CD4-positive, alpha-beta T cell (primary cell): Measurements from ENCODE around the gene BCL2L1. TPM values are rescaled to one million over a fixed set of nuclear protein-coding genes. Genes with fewer than 3 reads are reported as not detected.
A peak's percentile ranks its signal among the peaks of the same experiment; 100 is the strongest.

Experiments used
- ATAC-seq: fragments of 200-7000 bp; cut with Tn5 transposase; one replicate; pipeline ENCODE4 v1.10.0; 2022; ENCODE audit warnings: mild to moderate bottlenecking; ENCODE audit not compliant: poor library complexity
- CTCF ChIA-PET: fragments of 350-600 bp; sonication (Branson Sonifier 250); formaldehyde crosslinking; loops from one replicate; lab custom pipeline; 2021; ENCODE audit warnings: antibody characterized with exemption, inconsistent platforms; lab: Charles Lee
- POLR2A ChIA-PET: fragments of 350-600 bp; sonication (Branson Sonifier 250); formaldehyde crosslinking; loops from one replicate; lab custom pipeline; 2021; ENCODE audit warnings: antibody characterized with exemption, inconsistent platforms; lab: Charles Lee
- DNase-seq, 14 experiments: peaks; one replicate each; pipeline ENCODE4 v3.0.0-alpha.2; 2013 to 2020; ENCODE audit warnings: mixed read lengths in 2 of 14
- H3K27ac ChIP-seq, 2 donors: one replicate each; pipeline versions ENCODE4 v1.5.1 to v1.7.0; 2013; ENCODE audit warnings: low read length in 2 of 2, low read depth in 1 of 2, mild to moderate bottlenecking in 1 of 2
- H3K27me3 ChIP-seq, 2 experiments: 1 replicate in 1 of 2; 2 replicates in 1 of 2; pipeline versions ENCODE4 v1.6.1 to v1.7.0; 2013; ENCODE audit warnings: low read length in 2 of 2, control low read depth in 1 of 2, mild to moderate bottlenecking in 1 of 2, moderate library complexity in 1 of 2; ENCODE audit not compliant: insufficient read depth in 2 of 2, control insufficient read depth in 1 of 2
- H3K36me3 ChIP-seq: one replicate; pipeline ENCODE4 v1.6.1; 2013; ENCODE audit warnings: low read length, control low read depth; ENCODE audit not compliant: insufficient read depth
- H3K4me1 ChIP-seq: one replicate; pipeline ENCODE4 v1.6.1; 2013; ENCODE audit warnings: low read length, control low read depth; ENCODE audit not compliant: insufficient read depth
- H3K4me3 ChIP-seq: one replicate; pipeline ENCODE4 v1.5.1; 2013; ENCODE audit warnings: mild to moderate bottlenecking, low read length, moderate library complexity
- H3K9me3 ChIP-seq, 2 experiments: 1 replicate in 1 of 2; 2 replicates in 1 of 2; pipeline versions ENCODE4 v1.6.1 to v1.7.0; 2013; ENCODE audit warnings: low read length in 2 of 2, mild to moderate bottlenecking in 2 of 2, control low read depth in 1 of 2, moderate library complexity in 1 of 2; ENCODE audit not compliant: control insufficient read depth in 1 of 2, insufficient read depth in 1 of 2
- H3K27ac Mint-ChIP-seq: one replicate; pipeline ENCODE4 v1.8.0; 2020; ENCODE audit warnings: mixed read lengths
- H3K27me3 Mint-ChIP-seq: one replicate; pipeline ENCODE4 v1.8.0; 2021; ENCODE audit warnings: mixed read lengths
- H3K36me3 Mint-ChIP-seq: one replicate; pipeline ENCODE4 v1.8.0; 2021; ENCODE audit warnings: low read depth, mixed read lengths
- H3K4me1 Mint-ChIP-seq: one replicate; pipeline ENCODE4 v1.8.0; 2021; ENCODE audit warnings: low read depth, mixed read lengths
- H3K4me3 Mint-ChIP-seq: one replicate; pipeline ENCODE4 v1.8.0; 2020; ENCODE audit warnings: mild to moderate bottlenecking, mixed read lengths
- H3K9me3 Mint-ChIP-seq: one replicate; pipeline ENCODE4 v1.8.0; 2020; ENCODE audit warnings: mixed read lengths
- intact Hi-C, 2 experiments: fragments of 100-400 bp; cut with DNase I in 1 of 2; cut with micrococcal nuclease in 1 of 2; formaldehyde crosslinking; loops; one replicate each; pipeline versions ENCODE4 v1.15.1 to v1.9.0; 2023 to 2025; cut with DNase I, micrococcal nuclease
- total RNA-seq, 174 experiments: library from RNA in 2 of 174; stranded (reverse) in 2 of 174; gene quantifications; one replicate each; pipeline ENCODE4 v1.2.3 and lab custom pipeline; 2021 to 2026
- TF ChIP-seq, protein P1 (sequence below): fragments of 200-600 bp; IDR thresholded peaks from one replicate; pipeline ENCODE4 v1.8.0; 2022; ENCODE audit warnings: antibody characterized with exemption, mild to moderate bottlenecking

The BCL2L1 gene
- total RNA-seq, 2 experiments from 2014 or later: 11.8 to 11.9 TPM

DNA sequence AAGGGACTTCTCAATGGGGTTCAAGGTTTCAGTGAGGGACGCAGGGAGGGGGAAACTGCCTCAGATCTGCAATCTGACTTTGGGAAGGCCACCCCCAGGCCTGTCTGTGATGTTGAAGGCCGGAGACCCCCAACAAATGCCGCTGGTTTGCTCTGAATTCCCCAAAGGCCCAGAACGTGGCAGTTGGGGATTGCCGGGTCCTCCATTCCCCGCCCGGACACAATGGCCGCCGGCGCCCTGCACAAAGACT lies 326 bp upstream of the BCL2L1 start:
- intact Hi-C loops: loop anchor here (1.0 to 5.0 kb wide), 5 partner anchors 46 to 151 kb away; partner anchors contain the start of gene ID1 (in 1 of the 2)
- peaks cover 26% of the 10 kb centered on the region for H3K36me3 Mint-ChIP-seq
- peak overlapping the region; percentile 87 for H3K27ac Mint-ChIP-seq
- no peaks in the 10 kb centered on the region for H3K9me3 Mint-ChIP-seq
- H3K27ac ChIP-seq: peak overlapping the region; percentile 92 to 96
- H3K36me3 ChIP-seq: peaks cover 8% of the 10 kb centered on the region
- no peaks in the 10 kb centered on the region for H3K27me3 Mint-ChIP-seq
- TF ChIP-seq, protein P1, sequence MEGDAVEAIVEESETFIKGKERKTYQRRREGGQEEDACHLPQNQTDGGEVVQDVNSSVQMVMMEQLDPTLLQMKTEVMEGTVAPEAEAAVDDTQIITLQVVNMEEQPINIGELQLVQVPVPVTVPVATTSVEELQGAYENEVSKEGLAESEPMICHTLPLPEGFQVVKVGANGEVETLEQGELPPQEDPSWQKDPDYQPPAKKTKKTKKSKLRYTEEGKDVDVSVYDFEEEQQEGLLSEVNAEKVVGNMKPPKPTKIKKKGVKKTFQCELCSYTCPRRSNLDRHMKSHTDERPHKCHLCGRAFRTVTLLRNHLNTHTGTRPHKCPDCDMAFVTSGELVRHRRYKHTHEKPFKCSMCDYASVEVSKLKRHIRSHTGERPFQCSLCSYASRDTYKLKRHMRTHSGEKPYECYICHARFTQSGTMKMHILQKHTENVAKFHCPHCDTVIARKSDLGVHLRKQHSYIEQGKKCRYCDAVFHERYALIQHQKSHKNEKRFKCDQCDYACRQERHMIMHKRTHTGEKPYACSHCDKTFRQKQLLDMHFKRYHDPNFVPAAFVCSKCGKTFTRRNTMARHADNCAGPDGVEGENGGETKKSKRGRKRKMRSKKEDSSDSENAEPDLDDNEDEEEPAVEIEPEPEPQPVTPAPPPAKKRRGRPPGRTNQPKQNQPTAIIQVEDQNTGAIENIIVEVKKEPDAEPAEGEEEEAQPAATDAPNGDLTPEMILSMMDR: no peak
- H3K4me1 Mint-ChIP-seq: peaks cover 47% of the 10 kb centered on the region
- no peaks in the 10 kb centered on the region for H3K27me3 ChIP-seq
- DNase-seq (peak in 1 of 14 experiments; percentile 9), ATAC-seq (no peak)
- CTCF ChIA-PET: interaction anchor here (0.8 to 7.2 kb wide), 16 partner anchors 11 to 208 kb away, joined by 3 to 197 read pairs (median 7); partner anchors contain the start of genes HM13 and TPX2
- H3K9me3 ChIP-seq: no peaks in the 10 kb centered on the region
- peak overlapping the region; percentile 99 for H3K4me3 ChIP-seq
- peak overlapping the region; percentile 97 for H3K4me3 Mint-ChIP-seq
- peaks cover 49% of the 10 kb centered on the region for H3K4me1 ChIP-seq
- POLR2A ChIA-PET: interaction anchor here (1.0 to 7.5 kb wide), 11 partner anchors 12 to 162 kb away, joined by 3 to 114 read pairs (median 7); partner anchors contain the start of gene TPX2

DNA sequence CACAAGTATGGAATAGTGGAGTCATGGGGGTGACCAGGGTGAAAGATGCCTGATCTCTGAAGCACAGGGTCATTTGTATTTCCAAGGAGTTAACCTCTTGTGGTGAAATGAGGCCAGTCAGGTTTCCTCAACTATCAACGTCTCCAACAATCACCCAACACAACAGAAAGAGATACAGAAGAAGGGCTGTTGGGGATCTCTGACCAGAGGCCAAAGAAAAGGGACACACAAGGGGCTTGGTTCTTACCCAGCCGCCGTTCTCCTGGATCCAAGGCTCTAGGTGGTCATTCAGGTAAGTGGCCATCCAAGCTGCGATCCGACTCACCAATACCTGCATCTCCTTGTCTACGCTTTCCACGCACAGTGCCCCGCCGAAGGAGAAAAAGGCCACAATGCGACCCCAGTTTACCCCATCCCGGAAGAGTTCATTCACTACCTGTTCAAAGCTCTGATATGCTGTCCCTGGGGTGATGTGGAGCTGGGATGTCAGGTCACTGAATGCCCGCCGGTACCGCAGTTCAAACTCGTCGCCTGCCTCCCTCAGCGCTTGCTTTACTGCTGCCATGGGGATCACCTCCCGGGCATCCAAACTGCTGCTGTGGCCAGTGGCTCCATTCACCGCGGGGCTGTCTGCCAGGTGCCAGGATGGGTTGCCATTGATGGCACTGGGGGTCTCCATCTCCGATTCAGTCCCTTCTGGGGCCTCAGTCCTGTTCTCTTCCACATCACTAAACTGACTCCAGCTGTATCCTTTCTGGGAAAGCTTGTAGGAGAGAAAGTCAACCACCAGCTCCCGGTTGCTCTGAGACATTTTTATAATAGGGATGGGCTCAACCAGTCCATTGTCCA lies 1.0 kb downstream of the BCL2L1 start:
- ChIA-PET POLR2A (interaction anchor here (1.2 to 7.5 kb wide), 4 partner anchors 11 to 149 kb away, joined by 3 to 114 read pairs (median 50); no protein-coding TSS in a partner anchor), CTCF (interaction anchor here (1.3 to 7.2 kb wide), 3 partner anchors 22 to 59 kb away, joined by 3 to 197 read pairs (median 21); no protein-coding TSS in a partner anchor)
- Mint-ChIP-seq H3K4me1 (peaks cover 60% of the 10 kb centered on the region), H3K27me3 (no peaks in the 10 kb centered on the region), H3K27ac (peak overlapping the region; percentile 87), H3K4me3 (peak overlapping the region; percentile 97), H3K9me3 (no peaks in the 10 kb centered on the region), H3K36me3 (peaks cover 30% of the 10 kb centered on the region)
- Histone ChIP-seq H3K27me3 (no peaks in the 10 kb centered on the region), H3K27ac (peak overlapping the region; percentile 38 to 96), H3K4me1 (peaks cover 62% of the 10 kb centered on the region), H3K36me3 (peaks cover 15% of the 10 kb centered on the region), H3K4me3 (peak overlapping the region; percentile 99), H3K9me3 (no peaks in the 10 kb centered on the region)
- ATAC-seq (no peak), DNase-seq (peak in 3 of 14 experiments; percentile 22 to 37 (median 24))
- intact Hi-C loops: loop anchor here (1.0 to 5.0 kb wide), 4 partner anchors 44 to 161 kb away; partner anchors contain the start of gene ID1 (in 1 of the 2)
- TF ChIP-seq, protein P1: no peak

DNA sequence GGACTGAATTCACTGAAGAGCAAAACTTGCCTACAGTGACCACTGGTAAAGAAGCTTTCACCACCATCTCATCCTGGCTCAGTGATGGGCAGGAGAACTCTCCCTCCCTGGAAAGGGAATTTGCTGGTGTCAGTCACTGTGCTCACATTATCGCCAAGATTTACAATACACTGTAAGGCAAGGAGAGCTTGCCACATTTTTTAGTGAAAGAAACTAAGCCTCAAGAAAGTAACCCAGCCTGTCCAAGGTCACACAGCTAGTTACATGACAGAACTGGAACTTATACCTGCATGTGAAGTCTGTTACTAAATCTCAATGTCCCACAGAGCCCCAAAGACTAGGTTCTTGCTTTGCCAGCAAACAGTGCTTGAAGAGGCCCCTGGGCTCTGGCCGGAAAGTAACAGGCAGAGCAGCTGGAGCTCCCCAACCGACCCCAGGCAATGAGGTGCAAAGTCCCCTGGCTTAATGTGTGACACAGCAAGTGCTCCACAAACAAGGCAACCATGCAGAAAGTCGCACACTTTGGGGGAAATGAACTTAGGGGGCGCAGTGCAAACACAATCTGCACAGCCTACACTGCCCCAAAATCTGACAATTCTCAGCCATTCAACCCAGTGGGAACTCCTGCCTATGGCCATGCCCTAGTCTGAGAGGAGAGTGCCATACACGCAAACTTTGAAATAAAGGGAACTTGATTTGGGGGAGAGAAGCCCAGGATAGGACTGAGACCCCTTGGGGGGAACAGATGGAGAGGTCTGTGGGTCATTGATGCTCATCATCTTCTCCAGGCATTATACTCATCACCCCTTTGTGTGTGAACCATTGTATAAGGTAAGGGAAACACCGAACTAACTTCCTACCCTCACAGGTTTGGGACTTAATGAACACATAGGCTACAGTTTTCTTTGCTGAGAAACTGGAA lies 1.9 kb downstream of the BCL2L1 start:
- POLR2A ChIA-PET: interaction anchor here (1.0 to 7.5 kb wide), 5 partner anchors 19 to 59 kb away, joined by 4 to 91 read pairs (median 7); no protein-coding TSS in a partner anchor
- H3K4me3 ChIP-seq: peak overlapping the region; percentile 99
- no peaks in the 10 kb centered on the region for H3K9me3 ChIP-seq
- H3K27ac Mint-ChIP-seq: peak overlapping the region; percentile 87
- ATAC-seq: no peak
- peak overlapping the region; percentile 97 for H3K4me3 Mint-ChIP-seq
- peaks cover 20% of the 10 kb centered on the region for H3K36me3 ChIP-seq
- DNase-seq: peak in 5 of 14 experiments; percentile 22 to 49 (median 40)
- H3K4me1 ChIP-seq: peaks cover 67% of the 10 kb centered on the region
- no peaks in the 10 kb centered on the region for H3K27me3 Mint-ChIP-seq
- peaks cover 69% of the 10 kb centered on the region for H3K4me1 Mint-ChIP-seq
- TF ChIP-seq, protein P1: no peak
- intact Hi-C loops: loop anchor here (5.0 kb wide), 3 partner anchors 43 to 148 kb away; partner anchors contain the start of gene ID1 (in 1 of the 2)
- H3K9me3 Mint-ChIP-seq: no peaks in the 10 kb centered on the region
- CTCF ChIA-PET: interaction anchor here (0.6 to 7.2 kb wide), 8 partner anchors 21 to 115 kb away, joined by 3 to 197 read pairs (median 3); partner anchors contain the start of gene ID1
- peak overlapping the region; percentile 47 to 96 for H3K27ac ChIP-seq
- H3K27me3 ChIP-seq: no peaks in the 10 kb centered on the region
- peaks cover 35% of the 10 kb centered on the region for H3K36me3 Mint-ChIP-seq
